A673 (cell line): Measurements from ENCODE around the gene AKR1C1. TPM values are rescaled to one million over a fixed set of nuclear protein-coding genes. Genes with fewer than 3 reads are reported as not detected.
"Not testable (repeated sequence)": the region's sequence is repeated elsewhere in the genome, so short reads cannot be mapped to it uniquely, and the experiment has no call there.

Experiments used
- BruUV-seq: library from RNA; stranded (reverse); fragments of 400-500 nt; replicated peaks from 2 replicates; lab custom pipeline; 2021; lab: Mats Ljungman, UMichigan
- CTCF ChIA-PET: fragments of 300-600 bp; sonication (Branson Sonifier 250); formaldehyde crosslinking; loops from one replicate; lab custom pipeline; 2022; ENCODE audit warnings: antibody characterized with exemption; lab: Charles Lee
- POLR2A ChIA-PET: fragments of 300-600 bp; sonication (Branson Sonifier 250); formaldehyde crosslinking; loops from one replicate; lab custom pipeline; 2022; ENCODE audit warnings: antibody characterized with exemption; ENCODE audit not compliant: low non-redundant PET; lab: Charles Lee
- DNase-seq: peaks from one replicate; pipeline ENCODE4 v3.0.0-alpha.2; 2015; ENCODE audit warnings: low spot score
- H3K27ac ChIP-seq: fragments of 200-600 bp; sonication (generic); 2 replicates; pipeline ENCODE4 v1.5.1; 2016; ENCODE audit warnings: mixed run types, low read depth, mild to moderate bottlenecking, mixed read lengths, antibody characterized with exemption, low read length; ENCODE audit not compliant: poor library complexity, severe bottlenecking
- H3K27me3 ChIP-seq: fragments of 200-600 bp; sonication (generic); replicated peaks from 2 replicates; pipeline ENCODE4 v1.6.1; 2017; ENCODE audit warnings: mixed run types, low read depth, mild to moderate bottlenecking, mixed read lengths, antibody characterized with exemption, low read length; ENCODE audit not compliant: insufficient read depth, poor library complexity
- H3K36me3 ChIP-seq: fragments of 200-600 bp; sonication (generic); 2 replicates; pipeline ENCODE4 v1.6.1; 2016; ENCODE audit warnings: mixed run types, mild to moderate bottlenecking, mixed read lengths, antibody characterized with exemption, low read length; ENCODE audit not compliant: insufficient read depth, poor library complexity, severe bottlenecking
- H3K4me1 ChIP-seq: fragments of 200-600 bp; sonication (generic); 2 replicates; pipeline ENCODE4 v1.6.1; 2017; ENCODE audit warnings: mixed run types, mild to moderate bottlenecking, mixed read lengths, antibody characterized with exemption, low read length; ENCODE audit not compliant: insufficient read depth, poor library complexity, severe bottlenecking
- H3K4me3 ChIP-seq: fragments of 200-600 bp; sonication (generic); 2 replicates; pipeline ENCODE4 v1.5.1; 2016; ENCODE audit warnings: low read depth, mixed run types, mild to moderate bottlenecking, mixed read lengths, low read length; ENCODE audit not compliant: poor library complexity, severe bottlenecking
- H3K9me3 ChIP-seq: fragments of 200-600 bp; sonication (generic); 2 replicates; pipeline ENCODE4 v1.6.1; 2016; ENCODE audit warnings: mixed run types, low read depth, mild to moderate bottlenecking, mixed read lengths, antibody characterized with exemption, low read length; ENCODE audit not compliant: poor library complexity, severe bottlenecking
- intact Hi-C: fragments of 100-400 bp; cut with micrococcal nuclease; formaldehyde crosslinking; loops from one replicate; pipeline ENCODE4 v1.10.0; 2022; ENCODE audit not compliant: unreplicated experiment
- total RNA-seq: library from RNA; stranded (reverse); gene quantifications from 2 replicates; pipeline ENCODE4 v1.2.3, GENCODE V29; 2021

The AKR1C1 gene
- total RNA-seq, 1 experiment from 2014 or later = 9.8 TPM

- DNase-seq, intact Hi-C loops, CTCF ChIA-PET, H3K9me3 ChIP-seq, POLR2A ChIA-PET, H3K27me3 ChIP-seq, BruUV-seq, H3K27ac ChIP-seq, H3K4me1 ChIP-seq, H3K36me3 ChIP-seq, H3K4me3 ChIP-seq: not testable (repeated sequence)
These were observed 1.7 kb upstream of the AKR1C1 start for GRCh38 chr10:4961558-4961957.

GRCh38 chr10:4962308-4962707, 907 bp upstream of the AKR1C1 start:
- POLR2A ChIA-PET, CTCF ChIA-PET, H3K36me3 ChIP-seq, H3K4me3 ChIP-seq, H3K4me1 ChIP-seq, H3K27ac ChIP-seq, BruUV-seq, H3K9me3 ChIP-seq, intact Hi-C loops, DNase-seq, H3K27me3 ChIP-seq: not testable (repeated sequence)

- BruUV-seq, POLR2A ChIA-PET, H3K9me3 ChIP-seq, H3K4me3 ChIP-seq, H3K27me3 ChIP-seq, DNase-seq, CTCF ChIA-PET, H3K4me1 ChIP-seq, H3K27ac ChIP-seq, intact Hi-C loops, H3K36me3 ChIP-seq: not testable (repeated sequence)
These were observed 570 bp downstream of the AKR1C1 start for GRCh38 chr10:4963815-4964154.

GRCh38 chr10:4965763-4966162, 2.5 kb downstream of the AKR1C1 start:
- POLR2A ChIA-PET, H3K36me3 ChIP-seq, BruUV-seq, H3K27me3 ChIP-seq, intact Hi-C loops, DNase-seq, H3K9me3 ChIP-seq, CTCF ChIA-PET, H3K27ac ChIP-seq, H3K4me1 ChIP-seq, H3K4me3 ChIP-seq: not testable (repeated sequence)

GRCh38 chr10:4967189-4967588, 4.0 kb downstream of the AKR1C1 start:
- DNase-seq, H3K27me3 ChIP-seq, H3K36me3 ChIP-seq, H3K4me1 ChIP-seq, H3K9me3 ChIP-seq, H3K27ac ChIP-seq, BruUV-seq, POLR2A ChIA-PET, CTCF ChIA-PET, intact Hi-C loops, H3K4me3 ChIP-seq: not testable (repeated sequence)

DNA sequence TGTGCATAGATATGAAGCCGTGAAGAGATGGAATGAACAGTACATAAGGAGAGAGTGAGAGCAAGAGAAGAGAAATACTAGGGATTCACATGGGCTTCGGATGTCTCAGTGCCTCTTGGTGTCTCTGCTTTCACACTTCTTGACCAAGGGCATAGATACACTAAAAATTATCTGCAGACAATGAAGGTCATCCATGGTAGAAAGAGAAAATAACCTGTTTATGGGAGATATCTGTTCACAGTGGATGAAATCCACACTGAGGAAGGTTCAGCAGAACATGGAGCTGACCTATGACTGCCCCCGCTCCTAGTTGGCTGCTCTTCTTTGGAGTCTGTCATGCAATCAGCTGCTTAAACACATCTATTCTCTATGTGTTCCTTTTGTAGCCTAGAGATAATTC, 6.1 kb downstream of the AKR1C1 start:
- H3K4me1 ChIP-seq, DNase-seq, H3K4me3 ChIP-seq, H3K27ac ChIP-seq, CTCF ChIA-PET, H3K9me3 ChIP-seq, POLR2A ChIA-PET, intact Hi-C loops, H3K27me3 ChIP-seq, H3K36me3 ChIP-seq, BruUV-seq: not testable (repeated sequence)

DNA sequence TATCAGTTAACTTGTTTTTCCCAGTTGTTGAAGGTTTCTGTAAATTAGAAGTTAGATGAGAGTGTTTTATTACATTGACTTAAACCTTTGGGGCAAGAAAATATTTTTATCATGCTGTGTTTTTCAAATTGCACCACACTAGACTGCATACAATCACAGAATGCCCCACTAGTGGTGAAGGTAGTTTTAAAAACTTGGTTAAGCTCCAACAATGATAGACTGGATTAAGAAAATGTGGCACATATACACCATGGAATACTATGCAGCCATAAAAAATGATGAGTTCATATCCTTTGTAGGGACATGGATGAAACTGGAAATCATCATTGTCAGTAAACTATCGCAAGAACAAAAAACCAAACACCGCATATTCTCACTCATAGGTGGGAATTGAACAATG, 7.1 kb downstream of the AKR1C1 start:
- H3K27me3 ChIP-seq, H3K4me3 ChIP-seq, DNase-seq, H3K4me1 ChIP-seq, POLR2A ChIA-PET, H3K36me3 ChIP-seq, CTCF ChIA-PET, intact Hi-C loops, BruUV-seq, H3K9me3 ChIP-seq, H3K27ac ChIP-seq: not testable (repeated sequence)

GRCh38 chr10:4972369-4973142, 9.3 kb downstream of the AKR1C1 start:
- H3K4me3 ChIP-seq, POLR2A ChIA-PET, H3K36me3 ChIP-seq, H3K27me3 ChIP-seq, DNase-seq, H3K27ac ChIP-seq, BruUV-seq, H3K4me1 ChIP-seq, CTCF ChIA-PET, H3K9me3 ChIP-seq, intact Hi-C loops: not testable (repeated sequence)
